Measurements from ENCODE around the gene BORCS5. TPM values are rescaled to one million over a fixed set of nuclear protein-coding genes. Genes with fewer than 3 reads are reported as not detected.

Gene BORCS5
- total and polyA plus RNA-seq, 2 experiments from 2014 or later = 11.3 to 12.6 TPM

GRCh38 chr12:12460935-12461922, 104.4 kb downstream of the BORCS5 start:
- TF ChIP-seq POLR2AphosphoS5 (IDR thresholded peaks at IDR 0.05; ENCODE audit: low read depth) (no peak), CREB1 (CRISPR knock-in tag; IDR thresholded peaks at IDR 0.05; ENCODE audit: low read depth) (no peak), ZNF462 (CRISPR knock-in tag; IDR thresholded peaks at IDR 0.05) (no peak), NANOG (IDR thresholded peaks at IDR 0.05; ENCODE audit: borderline replicate concordance) (no peak), EZH2 (IDR thresholded peaks at IDR 0.05; ENCODE audit: low read depth, unreplicated experiment) (no peak), JUNB (IDR thresholded peaks at IDR 0.05; ENCODE audit: unreplicated experiment) (no peak), REST (IDR thresholded peaks at IDR 0.05; ENCODE audit: unreplicated experiment) (no peak)
- Mint-ChIP-seq H3K36me3 (ENCODE audit: low read depth) (no peaks in the 10 kb centered on the region; the same call in 2 of the 3 replicates), H3K27me3 (ENCODE audit: insufficient read depth, low read depth, poor library complexity) (no peaks in the 10 kb centered on the region), H3K4me1 (peaks cover 8% of the 10 kb centered on the region), H3K9me3 (no peaks in the 10 kb centered on the region), H3K4me3 (no peak overlapping the region), H3K27ac (no peak overlapping the region)
- no peak overlapping the region for H2AFZ ChIP-seq
- H3F3A ChIP-seq (replicated peaks; ENCODE audit: low read depth) = no peaks in the 10 kb centered on the region
- H3K4me1 ChIP-seq (ENCODE audit: insufficient read depth) = peaks cover 3% of the 10 kb centered on the region
- 0 out of 2 replicates have a peak overlapping the region, but pooled peaks have one; percentile 9 for H3K27ac ChIP-seq (ENCODE audit: low read depth)
- H3K4me2 ChIP-seq = no peak overlapping the region
- no peaks in the 10 kb centered on the region for H3K36me3 ChIP-seq (ENCODE audit: insufficient read depth)
- no peaks in the 10 kb centered on the region for H3K9me2 ChIP-seq (ENCODE audit: insufficient read depth)
- H3K79me2 ChIP-seq (replicated peaks; ENCODE audit: insufficient read depth) = no peaks in the 10 kb centered on the region
- DNase-seq (ENCODE audit: low spot score) (no peak), ATAC-seq (no peak)
- H3K27me3 ChIP-seq (ENCODE audit: insufficient read depth) = no peaks in the 10 kb centered on the region
- no peaks in the 10 kb centered on the region for H4K20me1 ChIP-seq (replicated peaks; ENCODE audit: insufficient read depth)
- no peak overlapping the region for H3K4me3 ChIP-seq
